Erythroblast (primary cell): ENCODE results near the gene ZNF776.
A peak's percentile ranks its signal among the peaks of the same experiment; 100 is the strongest.
"Not testable (repeated sequence)": the region's sequence is repeated elsewhere in the genome, so short reads cannot be mapped to it uniquely, and the experiment has no call there.

ENCODE experiments used
- DNase-seq, 2 experiments: peaks; one replicate each; lab custom pipeline; 2025; lab: John Stamatoyannopoulos, UW
- GATA1 ChIP-seq: IDR thresholded peaks from 2 replicates; pipeline ENCODE4 v1.6.1; 2011; ENCODE audit warnings: low read depth, mild to moderate bottlenecking, control low read depth, low read length, moderate library complexity
- POLR2A ChIP-seq: IDR thresholded peaks from 2 replicates; pipeline ENCODE4 v1.6.1; 2011; ENCODE audit warnings: mild to moderate bottlenecking, low read length

Gene ZNF776

DNA sequence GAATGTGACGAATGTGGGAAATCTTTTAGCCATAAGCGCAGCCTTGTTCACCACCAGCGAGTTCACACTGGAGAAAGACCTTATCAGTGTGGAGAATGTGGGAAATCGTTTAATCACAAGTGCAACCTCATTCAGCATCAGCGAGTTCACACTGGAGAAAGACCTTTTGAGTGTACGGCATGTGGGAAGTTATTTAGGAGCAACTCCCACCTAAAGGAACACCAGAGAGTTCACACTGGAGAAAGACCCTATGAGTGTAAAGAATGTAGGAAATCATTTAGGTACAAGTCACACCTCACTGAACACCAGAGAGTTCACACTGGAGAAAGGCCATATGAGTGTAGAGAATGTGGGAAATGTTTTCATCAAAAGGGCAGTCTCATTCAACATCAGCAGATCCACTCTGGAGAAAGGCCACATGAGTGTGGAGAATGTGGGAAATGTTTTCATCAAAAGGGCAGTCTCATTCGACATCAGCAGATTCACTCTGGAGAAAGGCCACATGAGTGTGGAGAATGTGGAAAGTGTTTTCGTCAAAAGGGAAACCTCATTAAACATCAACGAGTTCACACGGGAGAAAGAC is 7.6 kb downstream of the ZNF776 start:
- peak in 1 of 2 experiments; percentile 21 for DNase-seq
- TF ChIP-seq POLR2A (no peak), GATA1 (no peak)

DNA sequence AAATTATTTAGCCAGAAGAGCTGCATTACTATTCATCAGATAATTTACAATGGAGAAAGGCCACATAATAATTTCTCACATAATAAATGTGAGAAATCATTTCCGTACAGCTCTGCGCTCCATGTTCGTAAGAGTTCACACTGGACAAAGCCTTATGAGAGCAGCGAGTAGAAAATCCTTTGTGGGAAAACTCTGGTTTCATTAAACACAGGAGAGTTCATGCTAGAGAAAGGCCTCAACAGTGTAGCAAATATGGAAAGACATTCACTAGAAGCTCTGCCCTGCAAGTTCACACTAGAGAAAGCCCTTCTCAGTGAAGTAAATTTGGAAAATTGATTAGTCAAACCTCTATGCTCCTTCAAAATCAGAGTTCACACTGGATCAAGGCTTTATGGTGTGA is 8.4 kb downstream of the ZNF776 start:
- DNase-seq: no peak
- no peak for TF ChIP-seq GATA1
- TF ChIP-seq POLR2A: no peak

DNA sequence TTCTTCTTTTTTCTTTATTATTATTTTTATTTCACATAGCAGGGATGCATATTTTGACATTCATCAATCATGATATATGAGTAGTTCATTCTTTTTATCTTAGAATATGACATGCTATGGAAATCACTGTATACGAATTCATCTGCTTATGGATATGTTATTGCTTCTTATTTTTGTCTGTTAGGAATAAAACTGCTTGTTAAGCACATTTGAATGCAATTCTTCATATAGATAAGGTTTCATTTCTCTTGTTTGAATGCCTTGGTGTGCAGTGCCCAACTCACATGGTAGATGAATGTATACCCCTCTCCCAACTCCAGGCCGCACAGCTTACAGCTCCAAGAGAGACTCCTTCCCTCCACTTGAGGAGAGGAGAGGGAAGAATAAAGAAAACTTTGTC is 11.3 kb downstream of the ZNF776 start:
- no peak for DNase-seq
- no peak for TF ChIP-seq POLR2A
- no peak for TF ChIP-seq GATA1

DNA sequence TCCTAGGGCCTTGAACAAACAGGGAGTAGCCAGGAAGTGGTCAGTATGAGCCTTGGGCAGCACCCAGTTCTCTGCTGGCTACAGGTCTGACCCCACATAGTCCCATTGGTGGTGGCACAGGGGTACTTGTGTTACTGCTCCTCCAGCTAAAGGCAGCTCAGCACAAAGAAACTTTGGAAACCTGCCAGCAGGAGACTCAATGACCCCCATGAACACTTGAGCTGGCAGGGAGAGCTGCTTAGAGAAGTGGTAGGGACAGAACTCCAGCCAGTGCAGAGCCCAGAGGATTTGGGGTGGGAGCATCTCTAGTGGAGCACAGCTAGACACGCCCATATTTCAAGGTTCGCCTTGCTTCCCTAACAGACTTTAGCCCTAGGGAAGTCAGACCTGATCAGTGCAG is 12.5 kb downstream of the ZNF776 start:
- DNase-seq: no peak
- TF ChIP-seq GATA1: no peak
- no peak for TF ChIP-seq POLR2A

DNA sequence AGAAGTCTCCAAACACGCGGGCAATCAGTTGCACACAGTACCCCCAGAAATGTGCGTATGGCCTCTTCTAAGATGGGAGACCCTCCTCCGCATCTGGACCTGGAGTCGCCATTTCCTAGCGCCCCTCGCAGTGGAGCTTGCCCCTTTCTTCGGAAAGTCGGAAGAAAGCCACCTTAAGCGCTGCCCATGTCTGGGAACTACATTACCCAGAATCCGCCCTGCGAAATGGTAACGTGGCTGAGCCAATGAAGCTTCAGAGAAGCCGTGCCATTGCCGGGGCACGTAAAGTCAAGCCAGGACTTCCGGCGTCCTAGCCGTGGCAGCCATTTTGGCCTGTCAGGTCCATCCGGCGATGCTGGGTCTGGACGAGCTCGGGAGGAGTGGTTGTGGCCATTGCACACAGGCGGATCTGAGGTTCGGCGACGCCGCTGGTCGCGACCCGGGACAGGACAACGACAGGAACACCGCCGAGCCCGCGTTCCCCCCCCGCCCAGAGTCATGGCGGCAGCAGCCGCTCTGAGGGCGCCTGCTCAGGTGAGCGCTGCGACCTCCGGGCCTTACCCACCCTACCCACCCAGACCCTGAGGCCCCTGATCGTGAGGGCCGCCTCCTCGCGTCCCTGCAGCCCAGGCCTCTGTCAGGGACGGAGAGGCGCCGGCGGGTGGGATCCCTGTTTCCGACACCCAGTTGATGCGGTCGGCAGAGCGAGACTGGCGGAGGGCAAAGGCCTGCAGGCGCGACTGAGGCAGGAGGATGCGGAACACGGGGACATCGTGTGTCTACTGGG is 22.9 kb downstream of the ZNF776 start, which contains the start of gene ZNF586:
ZNF586 (plus strand) TSS at position 332 of the 787 bp plus-strand sequence; CDS start at position 499, 167 bp downstream.
- DNase-seq: peak; percentile 94
- TF ChIP-seq POLR2A (peak; percentile 70), GATA1 (no peak)

DNA sequence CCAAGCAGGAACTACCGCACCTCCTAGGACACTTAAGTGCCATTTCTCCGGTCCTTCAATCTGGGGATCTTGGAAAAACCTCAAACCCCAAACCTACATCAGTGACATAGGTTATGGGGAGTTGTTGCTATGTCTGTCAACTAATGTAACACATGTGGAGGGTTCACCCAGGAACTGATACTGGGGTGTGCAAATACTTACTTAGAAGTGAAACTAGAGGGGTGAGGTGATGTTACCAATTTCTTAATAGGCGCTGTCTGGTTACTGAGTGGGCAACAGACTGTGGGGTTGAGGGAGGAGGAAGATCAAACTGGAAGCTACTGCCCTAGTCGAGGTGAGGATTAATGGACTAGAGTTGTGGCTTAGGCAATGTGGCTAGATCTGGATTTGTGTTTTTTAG is 24.8 kb downstream of the ZNF776 start:
- TF ChIP-seq GATA1 (no peak), POLR2A (no peak)

DNA sequence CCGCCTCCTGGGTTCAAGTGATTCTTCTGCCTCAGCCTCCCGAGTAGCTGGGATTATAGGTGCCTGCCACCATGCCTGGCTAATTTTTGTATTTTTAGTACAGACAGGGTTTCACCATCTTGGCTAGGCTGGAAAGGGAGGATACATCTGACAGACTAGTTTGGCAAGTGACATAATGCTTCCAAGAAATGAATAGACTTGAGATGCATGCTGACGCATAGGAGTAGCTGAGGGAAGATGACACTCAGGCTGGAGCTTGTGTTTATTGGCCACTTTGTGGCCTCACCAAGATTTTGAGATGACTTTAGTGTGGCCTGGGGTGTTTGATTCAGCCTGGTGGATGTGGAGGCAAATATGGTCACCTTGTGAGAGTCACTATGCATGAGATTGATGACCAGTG is 26.9 kb downstream of the ZNF776 start:
- DNase-seq: no peak
- TF ChIP-seq POLR2A: no peak
- TF ChIP-seq GATA1: no peak

More for the DNA sequence above, 24.8 kb downstream of the ZNF776 start:
- no peak for DNase-seq

DNA sequence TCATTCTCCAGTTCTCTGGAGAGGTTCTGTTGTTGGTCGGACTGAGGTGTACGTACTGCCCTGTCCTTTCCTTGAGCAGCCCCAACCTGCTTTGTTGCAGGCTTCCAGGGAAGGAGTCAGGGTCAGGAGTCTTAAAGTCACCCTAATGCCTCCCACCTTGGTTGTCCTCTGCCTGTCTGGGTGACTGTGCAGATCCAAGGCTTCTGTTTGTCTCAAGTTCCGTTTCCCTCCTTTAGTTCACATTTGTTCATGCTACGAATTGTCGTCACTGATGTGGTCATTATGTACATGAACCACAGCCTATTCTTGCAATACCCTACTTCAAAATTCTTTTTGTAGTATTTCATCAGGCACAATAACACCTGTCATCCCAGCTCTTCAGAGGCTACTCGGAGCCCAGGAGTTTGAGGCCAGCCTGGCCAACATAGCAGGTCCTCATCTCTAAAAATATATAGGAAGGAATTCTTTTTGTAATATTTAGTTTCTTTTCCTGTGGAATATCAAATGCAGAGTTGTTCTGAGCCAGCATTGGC is 30.2 kb downstream of the ZNF776 start:
- TF ChIP-seq POLR2A: no peak
- TF ChIP-seq GATA1: no peak
- DNase-seq: no peak

DNA sequence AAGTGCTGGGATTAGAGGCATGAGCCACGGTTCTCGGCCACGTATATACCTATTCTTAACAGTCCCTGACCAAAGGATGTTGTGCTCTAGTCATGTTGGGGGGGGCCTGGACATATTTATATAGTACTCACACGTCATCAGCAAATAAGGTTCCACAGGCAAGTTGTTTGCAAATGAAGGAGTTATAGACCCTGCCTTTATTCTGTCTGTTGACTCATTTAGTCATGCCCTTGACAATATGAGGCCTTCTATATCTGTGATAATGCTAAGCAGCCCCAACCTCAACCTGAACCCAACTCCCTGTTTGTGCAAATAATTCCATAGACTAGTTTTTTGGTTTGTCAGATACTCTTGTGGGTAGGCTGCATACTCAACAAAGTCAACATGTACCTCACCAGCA is 31.7 kb downstream of the ZNF776 start:
- no peak for TF ChIP-seq POLR2A
- TF ChIP-seq GATA1: no peak

DNA sequence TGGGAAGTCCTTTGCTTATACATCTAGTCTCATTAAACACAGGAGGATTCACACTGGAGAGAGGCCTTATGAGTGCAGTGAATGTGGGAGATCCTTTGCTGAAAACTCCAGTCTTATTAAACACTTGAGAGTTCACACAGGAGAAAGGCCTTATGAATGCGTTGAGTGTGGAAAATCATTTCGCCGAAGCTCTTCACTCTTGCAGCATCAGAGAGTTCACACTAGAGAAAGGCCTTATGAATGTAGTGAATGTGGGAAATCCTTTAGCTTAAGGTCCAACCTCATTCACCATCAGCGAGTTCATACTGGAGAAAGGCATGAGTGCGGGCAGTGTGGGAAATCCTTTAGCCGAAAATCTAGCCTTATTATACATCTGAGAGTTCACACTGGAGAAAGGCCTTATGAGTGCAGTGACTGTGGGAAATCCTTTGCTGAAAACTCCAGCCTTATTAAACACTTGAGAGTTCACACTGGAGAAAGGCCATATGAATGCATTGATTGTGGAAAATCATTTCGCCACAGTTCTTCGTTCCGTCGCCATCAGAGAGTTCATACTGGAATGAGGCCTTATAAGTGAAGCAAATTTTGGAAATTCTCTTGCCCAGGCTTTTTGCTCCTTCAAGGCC is 32.7 kb downstream of the ZNF776 start:
- TF ChIP-seq POLR2A (no peak), GATA1 (no peak)
- DNase-seq: peak in 1 of 2 experiments; percentile 22

More for the DNA sequence above, 31.7 kb downstream of the ZNF776 start:
- DNase-seq: no peak

DNA sequence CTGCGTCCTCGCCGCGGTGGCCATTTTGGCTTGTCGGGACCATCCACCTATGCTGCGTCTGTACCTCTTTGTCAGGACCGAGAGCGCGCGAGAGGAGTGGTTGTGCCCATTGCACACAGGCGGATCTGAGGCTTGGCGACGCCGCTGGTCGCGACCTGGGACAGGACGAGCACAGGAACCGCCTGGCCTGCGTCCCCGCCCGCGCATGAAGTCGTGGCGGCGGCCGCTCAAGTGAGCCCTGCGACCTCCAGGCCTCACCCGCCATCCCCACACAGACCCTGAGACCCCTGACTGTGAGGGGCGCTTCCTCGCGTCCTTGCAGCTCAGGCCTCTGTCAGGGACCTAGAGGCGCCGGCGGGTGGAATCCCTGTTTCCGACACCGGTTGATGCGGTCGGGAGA is 39.7 kb downstream of the ZNF776 start:
- TF ChIP-seq GATA1 (no peak), POLR2A (no peak)
- DNase-seq: no peak

DNA sequence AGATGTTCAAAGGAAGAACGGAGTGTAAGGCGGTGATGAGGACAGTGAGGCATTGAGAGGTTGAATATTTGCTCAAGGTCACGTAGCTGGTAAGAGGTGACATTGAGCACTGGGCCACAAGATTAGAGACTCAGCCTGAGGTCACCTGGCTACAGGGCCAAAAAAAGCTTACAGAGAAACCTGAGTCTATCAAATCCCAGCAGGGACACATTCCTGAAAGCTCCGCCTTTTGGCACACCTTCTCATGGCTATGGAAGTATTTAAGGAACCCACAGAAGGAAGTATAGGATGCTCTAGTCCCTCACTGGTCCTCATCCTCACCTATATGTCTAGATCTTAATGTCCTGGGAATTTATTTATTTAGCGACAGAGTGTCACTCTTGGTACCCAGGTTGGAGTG is 40.3 kb downstream of the ZNF776 start:
- TF ChIP-seq POLR2A: no peak
- no peak for TF ChIP-seq GATA1
- no peak for DNase-seq

DNA sequence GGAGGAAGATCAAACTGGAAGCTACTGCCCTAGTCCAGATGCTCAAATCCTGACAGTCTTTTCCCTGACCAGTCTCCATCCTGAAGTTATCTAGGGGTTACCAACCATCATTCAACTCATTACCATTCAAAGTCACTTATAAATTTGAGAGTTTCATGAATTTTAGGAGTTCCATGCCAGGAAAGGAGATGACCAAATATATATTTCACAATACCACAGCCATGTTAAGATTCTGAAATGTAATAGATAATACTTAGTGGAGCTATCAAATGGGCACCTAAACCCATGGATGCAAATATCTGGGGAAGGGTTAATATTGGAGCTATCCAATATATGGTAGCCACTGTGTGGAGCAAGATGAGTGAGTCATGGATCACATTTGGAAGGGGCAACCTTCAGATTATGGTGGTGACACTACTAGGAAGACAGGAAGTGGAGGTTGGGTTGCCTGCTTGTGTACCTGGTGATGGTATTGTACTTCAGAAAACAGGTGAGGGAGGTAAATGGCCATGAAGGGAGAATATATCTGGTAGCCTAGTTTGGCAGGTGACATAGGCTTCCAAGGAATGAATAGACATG is 41.6 kb downstream of the ZNF776 start:
- TF ChIP-seq POLR2A (no peak), GATA1 (no peak)
- DNase-seq: no peak

DNA sequence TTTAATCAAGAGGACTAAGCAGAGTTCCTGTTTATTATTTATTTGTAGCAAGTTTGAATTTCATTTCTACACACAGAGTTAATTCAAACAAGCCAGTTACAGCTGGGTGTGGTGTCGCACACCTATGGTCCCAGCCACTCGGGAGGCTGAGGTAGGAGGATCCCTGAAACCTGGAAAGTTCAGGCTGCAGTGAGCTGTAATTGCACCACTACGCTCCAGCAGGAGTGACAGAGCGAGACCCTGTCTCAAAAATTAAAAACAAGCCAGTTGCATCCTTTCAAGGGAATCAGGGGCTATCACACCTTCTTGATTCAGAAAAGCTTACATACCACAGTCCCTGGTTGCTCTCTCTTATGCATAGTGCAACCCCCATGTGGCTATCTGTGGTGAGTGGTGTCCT is 42.7 kb downstream of the ZNF776 start:
- no peak for DNase-seq
- no peak for TF ChIP-seq GATA1
- no peak for TF ChIP-seq POLR2A

DNA sequence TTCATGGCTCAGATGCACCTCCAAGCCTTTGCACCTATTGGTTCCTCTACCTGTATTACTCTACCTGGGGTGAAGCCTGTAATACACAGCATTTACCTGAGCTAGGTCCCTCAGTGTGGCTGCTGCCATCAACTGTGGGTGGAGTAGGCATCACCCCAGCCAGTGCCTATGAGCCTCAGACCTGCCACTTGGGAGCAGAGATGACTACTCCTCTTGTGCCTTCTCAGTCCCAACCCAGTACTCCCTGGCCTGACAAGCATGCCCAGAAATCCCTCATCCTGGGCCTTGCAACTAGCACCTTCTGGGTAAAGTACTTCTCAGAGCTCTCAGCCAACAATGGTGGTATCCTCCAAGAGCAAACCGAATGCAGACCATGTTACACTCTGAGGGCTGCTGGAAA is 50.0 kb downstream of the ZNF776 start:
- not testable (repeated sequence) for DNase-seq
